ENCODE results near the gene ANKRD1.
"Not testable (repeated sequence)": the region's sequence is repeated elsewhere in the genome, so short reads cannot be mapped to it uniquely, and the experiment has no call there.

Gene ANKRD1

GRCh38 chr10:90920986-90921666 lies at the start of gene ANKRD1:
TSS of gene ANKRD1 (minus strand) at chr10:90921087. CDS start at chr10:90921027, 60 bp downstream.
- no peak for DNase-seq

- DNase-seq = no peak
Measured at GRCh38 chr10:90969947-90970673, 49.2 kb upstream of the ANKRD1 start.

DNA sequence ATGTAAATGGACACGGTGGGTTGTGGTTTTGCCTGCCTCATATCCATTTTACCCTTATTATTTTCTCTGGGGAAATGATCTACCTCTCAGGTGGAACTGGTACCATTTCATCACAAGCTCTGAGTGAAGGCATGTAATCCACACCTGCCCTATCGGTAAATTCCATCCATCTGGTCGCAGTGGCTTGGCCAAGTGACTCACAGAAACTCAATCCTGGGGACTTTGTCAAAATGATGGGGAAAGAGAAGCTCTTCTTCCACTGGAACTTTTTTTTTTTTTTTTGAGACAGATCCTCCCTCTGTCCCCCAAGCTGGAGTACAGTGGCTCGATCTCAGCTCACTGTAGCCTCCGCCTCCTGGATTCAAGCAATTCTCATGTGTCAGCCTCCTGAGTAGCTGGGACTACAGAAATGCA lies 48.2 kb upstream of the ANKRD1 start:
- DNase-seq = no peak

- no peak for DNase-seq
Measured at GRCh38 chr10:90968328-90969081, 47.6 kb upstream of the ANKRD1 start.

GRCh38 chr10:90967865-90968264 lies 47.0 kb upstream of the ANKRD1 start:
- no peak for DNase-seq

DNA sequence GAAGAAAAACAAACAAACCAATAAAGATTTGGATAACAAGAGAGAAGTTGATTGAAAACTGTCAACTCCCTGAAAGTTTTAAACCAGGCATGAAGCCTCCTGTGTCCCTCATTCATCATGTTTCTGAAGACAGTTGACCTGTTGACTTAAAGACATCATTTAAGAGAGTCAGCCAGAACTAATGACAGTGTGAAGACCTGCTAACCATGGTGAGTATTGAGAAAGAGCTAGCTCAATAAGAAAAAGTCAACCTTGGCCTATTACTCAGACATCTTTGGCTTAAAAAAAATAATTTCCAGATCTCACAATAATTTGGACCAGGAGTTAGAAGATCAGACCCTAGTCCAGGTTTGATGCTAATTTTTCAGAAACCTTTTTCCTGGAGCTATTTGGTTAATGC lies 45.3 kb upstream of the ANKRD1 start:
- no peak for DNase-seq

DNA sequence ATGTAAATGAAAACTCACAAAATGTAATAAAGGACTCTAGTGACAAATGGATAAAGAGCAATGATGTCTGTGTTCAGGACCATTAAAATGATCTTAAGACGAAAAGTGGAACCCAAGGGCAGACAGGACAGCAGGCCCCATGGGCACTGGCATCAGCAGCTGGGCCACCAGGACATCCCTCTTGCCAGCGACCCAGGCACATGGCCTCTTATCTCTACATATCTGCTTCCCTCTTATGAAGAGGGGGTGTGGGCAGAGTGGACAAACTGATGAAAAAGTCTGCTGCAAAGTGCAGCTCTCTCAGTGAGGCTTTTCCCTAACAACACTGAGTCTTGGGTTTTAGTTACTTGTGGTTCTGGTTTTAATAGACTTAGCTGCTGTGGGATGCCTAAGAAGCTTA lies 44.8 kb upstream of the ANKRD1 start:
- no peak for DNase-seq

DNA sequence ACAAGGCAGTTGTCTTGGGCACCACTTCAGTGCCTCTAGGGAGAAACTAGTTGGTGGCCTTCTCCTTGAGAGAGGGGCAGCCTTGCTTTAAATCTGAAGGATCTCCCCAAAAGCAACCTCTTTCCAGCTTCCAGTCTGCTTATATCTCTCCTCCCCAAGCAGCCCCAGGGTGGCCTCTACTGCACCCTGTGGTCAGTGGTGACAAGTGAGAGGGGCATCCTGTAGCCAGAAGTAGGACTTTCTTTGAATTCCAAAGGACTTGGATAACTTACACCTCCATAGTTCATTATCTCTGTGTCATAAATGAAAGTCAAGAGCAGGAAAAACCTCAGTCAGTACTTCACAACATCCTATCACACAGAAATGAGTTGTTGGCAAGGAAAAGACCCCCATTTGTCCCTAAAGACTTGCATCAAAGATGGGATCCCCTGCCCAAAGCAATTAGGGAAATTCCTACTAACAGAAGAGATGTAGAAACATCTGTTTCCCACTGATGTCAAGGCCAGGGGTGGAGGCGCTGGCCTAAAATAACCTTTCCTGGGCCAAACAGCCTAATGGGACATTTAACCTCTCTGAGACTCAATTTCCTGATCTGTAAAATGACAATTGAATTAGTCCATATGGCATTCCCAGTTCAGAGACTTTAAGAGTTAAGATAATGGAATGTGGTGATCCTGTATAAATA lies 44.0 kb upstream of the ANKRD1 start:
- no peak for DNase-seq

DNA sequence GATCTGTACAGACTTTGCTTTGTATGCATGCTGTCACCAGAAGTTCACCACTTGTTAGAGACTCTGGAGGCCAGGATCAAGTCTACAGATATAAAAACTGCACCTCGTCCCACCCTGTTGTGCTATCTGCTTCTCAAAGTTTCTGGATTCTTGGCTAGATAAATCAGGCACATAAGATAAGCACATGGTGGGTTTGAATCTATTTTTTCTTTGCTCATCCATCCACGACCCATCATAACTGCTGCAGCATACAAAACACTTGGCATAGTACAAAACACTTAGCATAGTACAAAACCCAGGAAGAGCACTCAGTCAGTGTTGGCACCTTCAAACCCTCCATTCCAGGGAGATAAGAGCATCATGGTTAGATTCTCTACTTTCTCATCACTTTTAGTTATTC lies 42.4 kb upstream of the ANKRD1 start:
- DNase-seq = no peak

GRCh38 chr10:90960355-90960814 lies 39.5 kb upstream of the ANKRD1 start:
- DNase-seq = no peak

- DNase-seq = no peak
Measured at GRCh38 chr10:90959826-90960225, 38.9 kb upstream of the ANKRD1 start.

- DNase-seq = no peak
Measured at GRCh38 chr10:90958781-90959180, 37.9 kb upstream of the ANKRD1 start.

DNA sequence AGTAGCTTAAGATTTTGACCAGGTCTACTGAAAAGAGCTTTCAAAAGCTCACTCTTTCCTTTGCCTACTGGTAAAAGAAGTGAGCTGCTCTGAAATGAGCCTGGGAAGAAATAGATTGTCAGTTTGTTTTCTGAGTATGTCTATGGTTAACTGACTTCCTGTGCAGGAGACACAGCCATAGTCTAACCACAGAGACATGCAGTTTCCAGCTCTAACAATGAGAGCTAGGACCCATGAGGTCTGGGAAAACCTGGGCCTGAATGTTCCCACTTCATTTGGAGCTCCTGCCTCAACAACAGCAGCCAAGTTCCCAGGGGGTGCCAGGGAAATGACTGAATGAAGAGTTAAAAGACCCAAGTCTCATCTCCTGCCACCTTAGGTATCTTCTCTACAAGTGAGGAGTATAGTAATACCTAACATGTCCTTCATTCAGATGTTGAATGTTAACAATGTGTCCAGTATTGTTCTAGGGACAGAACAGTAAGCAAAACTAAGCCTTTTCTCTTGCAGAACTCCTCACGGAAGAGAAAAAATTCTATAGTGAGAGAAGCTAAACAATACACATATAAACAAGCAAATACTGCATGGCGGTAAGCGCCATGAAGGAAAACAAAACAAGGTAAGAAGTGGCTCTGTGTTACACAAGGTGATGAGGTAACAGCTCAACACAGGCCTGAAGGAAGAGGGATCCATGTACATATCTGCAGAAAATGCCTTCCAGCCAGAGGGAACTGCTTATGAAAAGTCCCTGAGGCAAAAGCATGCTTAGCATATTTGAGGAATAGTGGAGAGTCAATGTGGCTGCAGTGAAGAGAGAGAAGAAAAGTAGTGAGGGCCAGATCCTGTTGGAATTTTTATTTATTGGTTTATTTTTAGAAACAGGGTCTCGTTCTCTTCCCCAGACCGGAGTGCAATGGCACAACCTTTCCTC lies 26.4 kb upstream of the ANKRD1 start:
- DNase-seq = no peak

DNA sequence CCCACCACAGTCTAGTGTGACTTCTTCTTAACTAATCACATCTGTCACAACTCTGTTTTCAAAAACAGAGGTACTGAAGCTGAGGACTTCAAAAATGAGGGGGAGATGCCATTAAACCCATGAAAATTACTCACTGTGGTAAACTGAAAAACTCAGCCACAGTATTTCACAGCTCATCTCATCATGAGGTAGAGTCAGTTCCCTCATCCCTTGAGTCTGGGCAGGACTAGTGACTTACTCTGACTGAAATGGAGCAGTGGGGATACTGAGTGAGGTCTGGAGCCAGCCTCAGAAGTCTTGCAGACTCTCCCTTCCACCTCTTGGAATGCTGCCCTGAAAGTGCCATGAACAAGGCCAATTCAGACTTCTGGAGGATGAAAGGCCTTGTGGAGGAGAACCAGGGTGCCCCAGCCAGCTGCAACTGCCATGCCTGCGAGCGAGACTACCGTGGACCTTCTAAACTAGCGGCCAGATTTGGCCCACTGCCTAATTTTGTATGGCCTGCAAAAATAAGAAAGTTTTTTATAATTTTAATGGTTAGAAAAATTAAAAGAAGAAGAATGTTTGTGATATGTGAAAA lies 24.7 kb upstream of the ANKRD1 start:
- no peak for DNase-seq

- DNase-seq = no peak
Measured at GRCh38 chr10:90944749-90945148, 23.9 kb upstream of the ANKRD1 start.

DNA sequence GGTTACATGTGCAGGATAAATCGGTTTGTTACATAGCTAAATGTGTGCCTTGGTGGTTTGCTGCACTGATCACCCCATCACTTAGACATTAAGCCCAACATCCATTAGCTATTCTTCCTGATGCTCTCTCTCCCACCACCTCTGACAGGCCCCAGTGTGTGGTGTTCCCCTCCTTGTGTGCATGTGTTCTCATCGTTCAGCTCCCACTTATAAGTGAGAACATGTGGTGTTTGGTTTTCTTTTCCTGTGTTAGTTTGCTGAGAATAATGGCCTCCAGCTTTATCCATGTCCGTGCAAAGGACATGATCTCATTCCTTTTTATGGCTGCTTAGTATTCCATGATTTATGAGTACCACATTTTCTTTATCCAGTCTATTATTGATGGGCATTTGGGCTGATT lies 22.1 kb upstream of the ANKRD1 start:
- DNase-seq = not testable (repeated sequence)

DNA sequence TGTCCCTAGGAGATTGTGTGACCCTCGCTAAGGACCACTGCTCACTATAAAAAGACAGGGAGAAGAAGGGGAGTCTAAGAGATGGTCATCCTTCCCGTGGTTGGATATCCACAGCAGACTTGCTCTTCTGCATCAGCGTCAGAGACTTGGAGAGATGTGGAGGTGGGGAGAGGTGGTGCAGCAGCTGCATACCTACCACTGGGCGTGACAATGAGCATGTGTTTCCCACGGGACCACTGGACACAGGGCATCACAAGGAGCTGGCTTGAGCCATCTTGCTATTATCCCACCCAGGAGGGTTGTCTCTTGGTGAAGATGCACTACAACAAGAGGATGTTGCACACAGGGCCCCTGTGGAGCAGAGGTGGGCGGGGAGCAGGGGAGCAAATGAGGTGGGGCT lies 18.8 kb upstream of the ANKRD1 start:
- DNase-seq = no peak

DNA sequence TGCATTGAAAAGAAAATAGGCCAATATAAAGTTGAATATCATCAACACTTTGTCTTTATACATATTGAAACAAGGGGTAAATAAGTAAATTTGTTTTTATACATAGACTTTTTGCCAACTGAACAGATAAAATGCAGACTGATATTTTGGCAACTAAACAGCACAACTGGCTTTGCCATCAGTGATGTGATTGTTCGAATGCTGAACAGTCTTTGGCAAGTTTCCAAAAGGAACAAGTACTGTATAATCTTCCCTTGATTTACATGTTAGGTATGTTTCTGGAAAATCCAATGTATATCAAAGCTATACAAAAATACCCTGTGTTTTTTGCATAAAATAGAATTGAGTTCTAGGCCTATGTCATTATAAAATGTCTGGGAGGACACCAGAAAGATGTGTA lies 18.2 kb upstream of the ANKRD1 start:
- DNase-seq = no peak

- no peak for DNase-seq
Measured at GRCh38 chr10:90937645-90938258, 16.9 kb upstream of the ANKRD1 start.

DNA sequence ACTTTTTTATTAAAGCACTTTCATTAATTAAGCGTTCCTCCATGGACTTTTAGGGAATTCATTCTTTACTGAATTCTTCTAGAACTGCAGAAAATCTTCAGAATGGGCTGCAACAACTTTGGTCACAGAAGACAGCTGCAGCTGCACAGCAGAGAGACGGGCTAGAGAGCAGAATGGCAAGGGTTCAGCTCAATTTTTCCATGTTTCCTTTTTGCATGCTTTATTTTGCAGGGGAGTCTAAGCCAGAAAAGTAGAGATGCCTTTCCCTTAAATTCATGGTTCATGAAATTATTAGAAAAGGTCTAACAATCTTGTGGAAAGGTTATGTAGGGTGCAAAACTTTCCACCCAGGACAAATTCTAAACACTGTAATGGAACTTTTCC lies 15.4 kb upstream of the ANKRD1 start:
- no peak for DNase-seq

DNA sequence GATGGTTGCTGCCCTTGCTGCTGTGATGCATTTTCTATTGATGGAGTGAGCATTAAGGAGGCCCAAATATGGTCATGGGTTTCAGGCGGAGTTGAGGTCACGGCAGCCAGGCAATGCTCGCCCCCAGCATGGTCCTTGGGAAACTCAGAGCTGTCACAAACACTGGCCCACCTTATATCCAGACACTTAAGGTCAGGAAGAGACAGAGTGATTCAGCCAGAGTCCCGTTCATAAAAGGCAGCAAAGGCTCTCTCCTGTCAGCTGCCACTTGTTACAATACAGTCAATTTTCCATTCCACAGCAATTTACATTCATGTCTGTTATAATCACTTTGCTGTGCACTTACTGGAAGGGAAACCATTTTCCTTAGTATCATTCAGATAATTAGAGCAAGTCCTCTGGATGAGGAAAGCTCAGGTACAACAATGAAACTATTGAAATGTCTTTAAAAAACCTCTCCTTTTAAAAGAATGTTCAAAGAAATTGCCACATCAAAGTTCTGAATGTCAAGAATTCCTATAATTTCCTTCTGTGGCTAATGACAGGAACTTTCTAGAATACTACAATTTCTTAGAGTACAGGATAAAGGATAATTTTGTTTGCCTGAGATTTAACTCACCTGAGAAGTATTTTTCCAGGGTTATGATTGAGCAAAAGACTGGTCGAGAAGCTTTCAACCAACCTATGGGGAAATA lies 14.8 kb upstream of the ANKRD1 start:
- DNase-seq = no peak
